ENCODE data around the gene LRRC37B. TPM values are rescaled to one million over a fixed set of nuclear protein-coding genes. Genes with fewer than 3 reads are reported as not detected.
"Not testable (repeated sequence)": the region's sequence is repeated elsewhere in the genome, so short reads cannot be mapped to it uniquely, and the experiment has no call there.

LRRC37B gene
- total RNA-seq, 1 donor from 2014 or later: 18.2 TPM

- H3K36me3 Mint-ChIP-seq (ENCODE audit: low read depth, unreplicated experiment); H3K9me3 Mint-ChIP-seq (ENCODE audit: unreplicated experiment); H3K27me3 Mint-ChIP-seq (ENCODE audit: unreplicated experiment); H3K4me1 Mint-ChIP-seq (ENCODE audit: unreplicated experiment); H3K27ac Mint-ChIP-seq (ENCODE audit: unreplicated experiment); H3K4me3 Mint-ChIP-seq (ENCODE audit: unreplicated experiment); DNase-seq (ENCODE audit: low spot score): not testable (repeated sequence)
Observed at GRCh38 chr17:32060695-32061094, 53.5 kb downstream of the LRRC37B start.

- H3K4me1 Mint-ChIP-seq (ENCODE audit: unreplicated experiment); H3K36me3 Mint-ChIP-seq (ENCODE audit: low read depth, unreplicated experiment); H3K4me3 Mint-ChIP-seq (ENCODE audit: unreplicated experiment); H3K27me3 Mint-ChIP-seq (ENCODE audit: unreplicated experiment); DNase-seq (ENCODE audit: low spot score); H3K9me3 Mint-ChIP-seq (ENCODE audit: unreplicated experiment): not testable (repeated sequence)
- peak overlapping the region; percentile 24 for H3K27ac Mint-ChIP-seq (ENCODE audit: unreplicated experiment)
Observed at GRCh38 chr17:32061840-32062239, 54.7 kb downstream of the LRRC37B start.

DNA sequence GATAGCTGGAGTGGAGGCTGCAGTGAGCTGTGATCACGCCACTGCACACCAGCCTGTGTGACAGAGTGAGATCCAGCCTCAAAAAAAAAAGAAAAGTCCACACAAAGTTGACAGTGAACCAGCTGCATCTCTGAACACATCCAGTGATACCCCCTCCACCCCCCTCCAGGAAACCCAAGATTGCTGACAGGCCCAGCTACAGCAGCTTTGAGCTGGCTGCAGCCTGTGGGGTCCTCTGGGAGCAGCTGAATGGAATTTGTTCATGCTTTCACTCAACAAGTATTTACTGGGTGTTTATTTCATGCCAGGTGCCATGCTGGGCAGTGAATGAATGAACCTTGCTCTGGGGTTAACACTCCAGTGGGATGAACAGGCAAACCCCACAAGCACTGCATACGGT is 56.9 kb downstream of the LRRC37B start:
- not testable (repeated sequence) for DNase-seq (ENCODE audit: low spot score); H3K4me1 Mint-ChIP-seq (ENCODE audit: unreplicated experiment); H3K9me3 Mint-ChIP-seq (ENCODE audit: unreplicated experiment); H3K27me3 Mint-ChIP-seq (ENCODE audit: unreplicated experiment); H3K27ac Mint-ChIP-seq (ENCODE audit: unreplicated experiment); H3K36me3 Mint-ChIP-seq (ENCODE audit: low read depth, unreplicated experiment); H3K4me3 Mint-ChIP-seq (ENCODE audit: unreplicated experiment)

GRCh38 chr17:32066123-32066680 is 59.0 kb downstream of the LRRC37B start:
- not testable (repeated sequence) for H3K4me3 Mint-ChIP-seq (ENCODE audit: unreplicated experiment); H3K4me1 Mint-ChIP-seq (ENCODE audit: unreplicated experiment); H3K27ac Mint-ChIP-seq (ENCODE audit: unreplicated experiment); H3K27me3 Mint-ChIP-seq (ENCODE audit: unreplicated experiment); DNase-seq (ENCODE audit: low spot score); H3K9me3 Mint-ChIP-seq (ENCODE audit: unreplicated experiment); H3K36me3 Mint-ChIP-seq (ENCODE audit: low read depth, unreplicated experiment)

GRCh38 chr17:32066863-32067642 is 59.9 kb downstream of the LRRC37B start:
- peak; percentile 41 for DNase-seq (ENCODE audit: low spot score)
- H3K4me1 Mint-ChIP-seq (ENCODE audit: unreplicated experiment); H3K9me3 Mint-ChIP-seq (ENCODE audit: unreplicated experiment); H3K4me3 Mint-ChIP-seq (ENCODE audit: unreplicated experiment); H3K36me3 Mint-ChIP-seq (ENCODE audit: low read depth, unreplicated experiment); H3K27ac Mint-ChIP-seq (ENCODE audit: unreplicated experiment); H3K27me3 Mint-ChIP-seq (ENCODE audit: unreplicated experiment): not testable (repeated sequence)
- TF ChIP-seq CTCF (IDR thresholded peaks at IDR 0.05; ENCODE audit: unreplicated experiment): peak; percentile 53

GRCh38 chr17:32069067-32069466 is 61.9 kb downstream of the LRRC37B start:
- H3K9me3 Mint-ChIP-seq (ENCODE audit: unreplicated experiment); H3K36me3 Mint-ChIP-seq (ENCODE audit: low read depth, unreplicated experiment); DNase-seq (ENCODE audit: low spot score); H3K27ac Mint-ChIP-seq (ENCODE audit: unreplicated experiment); H3K4me1 Mint-ChIP-seq (ENCODE audit: unreplicated experiment); H3K4me3 Mint-ChIP-seq (ENCODE audit: unreplicated experiment); H3K27me3 Mint-ChIP-seq (ENCODE audit: unreplicated experiment): not testable (repeated sequence)

GRCh38 chr17:32071961-32072360 is 64.8 kb downstream of the LRRC37B start:
- not testable (repeated sequence) for H3K4me3 Mint-ChIP-seq (ENCODE audit: unreplicated experiment); DNase-seq (ENCODE audit: low spot score); H3K36me3 Mint-ChIP-seq (ENCODE audit: low read depth, unreplicated experiment); H3K27me3 Mint-ChIP-seq (ENCODE audit: unreplicated experiment); H3K27ac Mint-ChIP-seq (ENCODE audit: unreplicated experiment); H3K4me1 Mint-ChIP-seq (ENCODE audit: unreplicated experiment); H3K9me3 Mint-ChIP-seq (ENCODE audit: unreplicated experiment)

DNA sequence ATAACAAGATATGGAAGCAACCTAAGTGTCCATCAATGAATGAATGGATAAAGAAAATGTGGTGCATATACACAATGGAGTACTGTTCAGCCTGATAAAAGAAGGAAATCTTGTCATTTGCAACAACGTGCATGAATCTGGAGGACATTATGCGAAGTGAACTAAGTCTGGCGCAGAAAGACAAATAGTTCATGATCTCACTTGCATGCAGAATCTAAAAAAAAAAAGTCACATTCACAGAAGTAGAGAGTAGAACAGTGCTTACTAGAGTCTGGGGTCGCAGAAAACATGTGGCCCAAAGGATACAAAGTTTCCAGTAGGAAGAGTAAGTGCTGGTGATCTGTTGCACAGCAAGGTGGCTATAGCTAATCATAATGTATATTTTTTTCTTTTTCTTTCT is 65.9 kb downstream of the LRRC37B start:
- H3K27ac Mint-ChIP-seq (ENCODE audit: unreplicated experiment); H3K36me3 Mint-ChIP-seq (ENCODE audit: low read depth, unreplicated experiment); H3K9me3 Mint-ChIP-seq (ENCODE audit: unreplicated experiment); H3K27me3 Mint-ChIP-seq (ENCODE audit: unreplicated experiment); DNase-seq (ENCODE audit: low spot score); H3K4me3 Mint-ChIP-seq (ENCODE audit: unreplicated experiment); H3K4me1 Mint-ChIP-seq (ENCODE audit: unreplicated experiment): not testable (repeated sequence)

GRCh38 chr17:32079753-32080152 is 72.6 kb downstream of the LRRC37B start:
- peak; percentile 48 for DNase-seq (ENCODE audit: low spot score)
- H3K4me3 Mint-ChIP-seq (ENCODE audit: unreplicated experiment); H3K36me3 Mint-ChIP-seq (ENCODE audit: low read depth, unreplicated experiment); H3K27me3 Mint-ChIP-seq (ENCODE audit: unreplicated experiment); H3K9me3 Mint-ChIP-seq (ENCODE audit: unreplicated experiment); H3K4me1 Mint-ChIP-seq (ENCODE audit: unreplicated experiment); H3K27ac Mint-ChIP-seq (ENCODE audit: unreplicated experiment): not testable (repeated sequence)

DNA sequence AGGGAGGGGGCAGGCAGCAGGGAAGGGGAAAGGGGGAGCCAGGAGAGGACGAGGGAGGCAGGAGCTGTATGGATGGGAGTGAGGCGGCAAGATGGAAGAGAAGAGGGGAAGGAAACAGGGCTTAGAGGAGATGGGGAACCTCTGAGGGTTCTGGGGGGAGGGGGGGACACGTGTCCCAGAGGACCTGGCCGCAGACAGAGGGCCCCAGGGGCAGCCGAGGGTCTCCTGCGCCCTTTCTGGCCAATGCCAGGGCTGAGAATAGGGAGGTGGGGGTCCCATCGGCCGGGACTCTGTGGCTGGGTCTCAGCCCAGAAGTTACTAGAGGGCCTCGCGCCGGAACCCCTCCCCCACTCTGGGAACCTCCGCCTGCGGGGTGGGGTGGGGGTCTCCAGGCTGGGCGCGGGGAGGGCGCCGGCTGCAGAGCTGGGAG is 76.4 kb downstream of the LRRC37B start:
- H3K36me3 Mint-ChIP-seq (ENCODE audit: low read depth, unreplicated experiment); H3K4me3 Mint-ChIP-seq (ENCODE audit: unreplicated experiment); H3K27me3 Mint-ChIP-seq (ENCODE audit: unreplicated experiment); H3K27ac Mint-ChIP-seq (ENCODE audit: unreplicated experiment); H3K9me3 Mint-ChIP-seq (ENCODE audit: unreplicated experiment); H3K4me1 Mint-ChIP-seq (ENCODE audit: unreplicated experiment): not testable (repeated sequence)
- DNase-seq (ENCODE audit: low spot score): peak; percentile 8

GRCh38 chr17:32084003-32084941 is 77.1 kb downstream of the LRRC37B start:
- H3K4me1 Mint-ChIP-seq (ENCODE audit: unreplicated experiment); H3K9me3 Mint-ChIP-seq (ENCODE audit: unreplicated experiment); H3K36me3 Mint-ChIP-seq (ENCODE audit: low read depth, unreplicated experiment); H3K27me3 Mint-ChIP-seq (ENCODE audit: unreplicated experiment); H3K27ac Mint-ChIP-seq (ENCODE audit: unreplicated experiment): not testable (repeated sequence)
- peak overlapping the region; percentile 65 for H3K4me3 Mint-ChIP-seq (ENCODE audit: unreplicated experiment)
- peak; percentile 52 for DNase-seq (ENCODE audit: low spot score)

Data from endothelial cell (in vitro differentiated cells).